Sigmoid colon (tissue), 7 donors: Measurements from ENCODE around the gene UST. TPM values are rescaled to one million over a fixed set of nuclear protein-coding genes. Genes with fewer than 3 reads are reported as not detected.

Source experiments
- DNase-seq: peaks from one replicate; pipeline ENCODE4 v3.0.0-alpha.2; 2019
- H3K27ac ChIP-seq, 4 donors: fragments of 200-600 bp; sonication (generic); one replicate each; pipeline ENCODE4 v1.5.1; 2016 to 2019; ENCODE audit warnings: mild to moderate bottlenecking in 1 of 4
- H3K27me3 ChIP-seq, 3 donors: fragments of 200-600 bp; sonication (generic); one replicate each; pipeline ENCODE4 v1.5.1; 2019; ENCODE audit warnings: mild to moderate bottlenecking in 1 of 3
- H3K36me3 ChIP-seq, 4 donors: fragments of 200-600 bp; sonication (generic); one replicate each; pipeline ENCODE4 v1.5.1; 2016 to 2019
- H3K4me1 ChIP-seq, 4 donors: fragments of 200-600 bp; sonication (generic); one replicate each; pipeline ENCODE4 v1.5.1; 2017 to 2019
- H3K4me3 ChIP-seq, 4 donors: fragments of 200-600 bp; sonication (generic); one replicate each; pipeline ENCODE4 v1.5.1; 2017 to 2019; ENCODE audit warnings: mild to moderate bottlenecking in 2 of 4, moderate library complexity in 1 of 4
- H3K9me3 ChIP-seq, 4 donors: fragments of 200-600 bp in 3 of 4; sonication (generic) in 3 of 4; one replicate each; pipeline versions ENCODE4 v1.5.1 to v1.6.1; 2013 to 2019
- CTCF ChIP-seq, 4 experiments: fragments of 450-650 bp in 3 of 4; fragments of 200-600 bp in 1 of 4; IDR thresholded peaks; one replicate each; pipeline ENCODE4 v1.5.1; 2016 to 2019; ENCODE audit warnings: antibody characterized with exemption in 4 of 4, mild to moderate bottlenecking in 3 of 4, moderate library complexity in 2 of 4
- EP300 ChIP-seq, 4 donors: sonication (generic); formaldehyde crosslinking; IDR thresholded peaks; one replicate each; pipeline ENCODE4 v1.6.1; 2017; ENCODE audit warnings: antibody characterized with exemption in 4 of 4
- POLR2A ChIP-seq, 2 donors: fragments of 450-650 bp; IDR thresholded peaks; one replicate each; pipeline ENCODE4 v1.6.1; 2016; ENCODE audit warnings: antibody characterized with exemption in 2 of 2, mild to moderate bottlenecking in 2 of 2, moderate library complexity in 2 of 2
- POLR2AphosphoS5 ChIP-seq, 4 donors: sonication (generic); formaldehyde crosslinking; IDR thresholded peaks; one replicate each; pipeline ENCODE4 v1.6.1; 2017; ENCODE audit warnings: antibody characterized with exemption in 4 of 4
- WGBS, 2 donors: extraction: QIAGEN DNeasy Blood & Tissue Kit; methylation state at CpG; one replicate each; pipeline ENCODE4 v1.1.7; 2013; 5-methylcytosine and 5-hydroxymethylcytosine counted together
- intact Hi-C: fragments of 100-400 bp; cut with DNase I; formaldehyde crosslinking; loops from one replicate; pipeline ENCODE4 v1.15.1; 2023
- polyA plus RNA-seq, 3 donors: library from polyadenylated mRNA; stranded (reverse); fragments of 200-250 nt; gene quantifications; one replicate each; pipeline ENCODE4 v1.2.3, GENCODE V29; 2013
- total RNA-seq, 4 donors: library from RNA; depleted of rRNA; stranded (reverse); fragments of >200 nt; gene quantifications; one replicate each; pipeline ENCODE4 v1.1.0, GENCODE V29; 2016
- donor health status: healthy with polysubstance abuse.
- donor health status: Bipolar disorder and iron deficiency.
- donor health status: healthy.

The UST gene
- total and polyA plus RNA-seq, 7 donors = 0.46 to 35.2 (median 21.8) TPM

GRCh38 chr6:148924226-148925012 is 177.6 kb downstream of the UST start:
- Histone ChIP-seq H3K9me3 (no peaks in the 10 kb centered on the region), H3K36me3 (no peaks in the 10 kb centered on the region), H3K4me1 (peaks cover 0 to 22% (median 4%) of the 10 kb centered on the region in 4 donors), H3K27ac (no peak overlapping the region), H3K27me3 (no peaks in the 10 kb centered on the region), H3K4me3 (no peak overlapping the region)
- DNase-seq = no peak
- intact Hi-C loops = no loop called here
- 86 to 92% methylated on average over 8 of the region's 8 CpGs for WGBS, 2 donors
- no peak for TF ChIP-seq POLR2AphosphoS5 (IDR thresholded peaks at IDR 0.05)
- TF ChIP-seq EP300 (IDR thresholded peaks at IDR 0.05) = no peak
- no peak for TF ChIP-seq CTCF (IDR thresholded peaks at IDR 0.05)
- TF ChIP-seq POLR2A (IDR thresholded peaks at IDR 0.05) = no peak

DNA sequence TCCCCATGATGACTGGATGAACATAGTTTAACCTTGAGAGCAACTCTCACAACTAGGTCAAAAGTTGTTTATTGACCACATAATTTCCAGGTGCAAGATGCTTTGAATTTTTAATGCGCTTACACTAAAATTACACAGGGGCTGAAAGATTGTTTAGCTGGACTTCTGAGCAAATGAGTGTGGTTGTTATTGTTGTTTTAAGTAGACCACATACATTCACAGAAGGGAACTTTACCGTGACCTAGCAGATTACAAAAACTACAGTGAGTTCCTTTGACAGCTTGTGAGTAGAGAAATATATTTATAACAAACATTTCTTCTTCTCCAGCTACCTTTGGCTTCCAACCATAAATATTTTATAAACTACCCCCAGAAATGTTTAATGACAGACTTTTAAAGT is 178.9 kb downstream of the UST start:
- 80 to 82% methylated on average over 2 of the region's 2 CpGs for whole genome bisulfite sequencing, 2 donors
- intact Hi-C loops = no loop called here
- Histone ChIP-seq H3K4me3 (no peak overlapping the region), H3K36me3 (no peaks in the 10 kb centered on the region), H3K4me1 (peaks cover 0 to 23% (median 4%) of the 10 kb centered on the region in 4 donors), H3K27ac (no peak overlapping the region), H3K9me3 (no peaks in the 10 kb centered on the region), H3K27me3 (no peaks in the 10 kb centered on the region)
- no peak for DNase-seq
- no peak for TF ChIP-seq CTCF (IDR thresholded peaks at IDR 0.05)
- no peak for TF ChIP-seq POLR2AphosphoS5 (IDR thresholded peaks at IDR 0.05)
- TF ChIP-seq EP300 (IDR thresholded peaks at IDR 0.05) = no peak
- no peak for TF ChIP-seq POLR2A (IDR thresholded peaks at IDR 0.05)

DNA sequence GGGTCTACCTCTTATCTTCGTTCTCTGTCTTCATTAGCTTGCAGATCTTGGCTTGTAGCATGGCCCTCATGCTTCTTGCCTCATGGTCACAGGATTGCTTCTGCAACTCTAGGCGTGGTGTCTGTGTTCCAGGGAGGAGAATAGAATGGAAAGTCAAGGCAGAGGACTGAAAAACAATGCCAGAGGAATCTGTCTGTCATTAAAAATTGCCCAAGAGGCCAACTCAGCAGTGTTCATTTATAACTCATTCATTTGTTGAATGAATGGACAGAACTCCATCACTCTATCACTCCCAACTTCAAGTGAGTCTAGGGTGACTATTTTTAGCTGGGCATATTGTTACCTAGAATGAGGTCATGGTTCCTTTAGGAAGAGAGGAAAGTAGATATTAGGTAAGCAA is 179.6 kb downstream of the UST start:
- intact Hi-C loops = no loop called here
- Histone ChIP-seq H3K4me1 (peaks cover 0 to 26% (median 4%) of the 10 kb centered on the region in 4 donors), H3K27ac (no peak overlapping the region), H3K9me3 (no peaks in the 10 kb centered on the region), H3K27me3 (no peaks in the 10 kb centered on the region), H3K4me3 (no peak overlapping the region), H3K36me3 (no peaks in the 10 kb centered on the region)
- no peak for DNase-seq
- TF ChIP-seq EP300 (IDR thresholded peaks at IDR 0.05) = no peak
- TF ChIP-seq POLR2AphosphoS5 (IDR thresholded peaks at IDR 0.05) = no peak
- TF ChIP-seq CTCF (IDR thresholded peaks at IDR 0.05) = no peak
- TF ChIP-seq POLR2A (IDR thresholded peaks at IDR 0.05) = no peak
- 83 to 92% methylated on average over 2 of the region's 2 CpGs for WGBS, 2 donors

DNA sequence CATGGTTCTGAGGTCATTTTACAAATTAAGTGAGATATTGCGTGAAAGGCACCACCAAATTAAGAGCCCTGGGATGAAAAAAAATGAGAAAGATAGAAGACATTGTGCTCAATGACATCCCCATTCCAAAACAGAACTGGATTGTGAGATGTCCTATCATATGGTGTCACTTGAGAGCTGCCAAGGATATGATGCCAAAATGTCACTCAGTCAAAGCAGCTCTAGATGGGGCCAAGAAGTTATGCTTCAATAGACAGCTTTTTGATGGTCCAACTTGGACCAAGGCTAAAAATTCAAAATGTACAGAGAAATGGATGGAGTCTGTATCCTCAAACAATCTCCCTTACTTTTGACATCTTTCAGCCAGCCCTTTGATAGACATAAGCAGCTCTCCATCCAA is 180.8 kb downstream of the UST start:
- no peaks in the 10 kb centered on the region for H3K9me3 ChIP-seq
- H3K4me1 ChIP-seq = peaks cover 0 to 26% (median 4%) of the 10 kb centered on the region in 4 donors
- intact Hi-C loops = no loop called here
- H3K27ac ChIP-seq = no peak overlapping the region
- H3K27me3 ChIP-seq = no peaks in the 10 kb centered on the region
- TF ChIP-seq POLR2AphosphoS5 (IDR thresholded peaks at IDR 0.05) = no peak
- TF ChIP-seq POLR2A (IDR thresholded peaks at IDR 0.05) = no peak
- TF ChIP-seq EP300 (IDR thresholded peaks at IDR 0.05) = no peak
- TF ChIP-seq CTCF (IDR thresholded peaks at IDR 0.05) = no peak
- H3K4me3 ChIP-seq = no peak overlapping the region
- no peaks in the 10 kb centered on the region for H3K36me3 ChIP-seq
- 94 to 98% methylated on average over 1 of the region's 1 CpG for WGBS, 2 donors
- no peak for DNase-seq
